GM18505 (cell line): ENCODE measurements around the gene LSM7.

Experiments used
- ATAC-seq: cut with Tn5 transposase; IDR thresholded peaks from one replicate; pipeline ENCODE4 v1.9.1; 2021; ENCODE audit not compliant: unreplicated experiment
- POLR2A ChIP-seq: IDR thresholded peaks from 4 replicates; pipeline ENCODE4 v1.6.1; 2011; ENCODE audit warnings: borderline replicate concordance; ENCODE audit not compliant: insufficient read depth, insufficient read length; ENCODE audit errors: extremely low read depth

The LSM7 gene

DNA sequence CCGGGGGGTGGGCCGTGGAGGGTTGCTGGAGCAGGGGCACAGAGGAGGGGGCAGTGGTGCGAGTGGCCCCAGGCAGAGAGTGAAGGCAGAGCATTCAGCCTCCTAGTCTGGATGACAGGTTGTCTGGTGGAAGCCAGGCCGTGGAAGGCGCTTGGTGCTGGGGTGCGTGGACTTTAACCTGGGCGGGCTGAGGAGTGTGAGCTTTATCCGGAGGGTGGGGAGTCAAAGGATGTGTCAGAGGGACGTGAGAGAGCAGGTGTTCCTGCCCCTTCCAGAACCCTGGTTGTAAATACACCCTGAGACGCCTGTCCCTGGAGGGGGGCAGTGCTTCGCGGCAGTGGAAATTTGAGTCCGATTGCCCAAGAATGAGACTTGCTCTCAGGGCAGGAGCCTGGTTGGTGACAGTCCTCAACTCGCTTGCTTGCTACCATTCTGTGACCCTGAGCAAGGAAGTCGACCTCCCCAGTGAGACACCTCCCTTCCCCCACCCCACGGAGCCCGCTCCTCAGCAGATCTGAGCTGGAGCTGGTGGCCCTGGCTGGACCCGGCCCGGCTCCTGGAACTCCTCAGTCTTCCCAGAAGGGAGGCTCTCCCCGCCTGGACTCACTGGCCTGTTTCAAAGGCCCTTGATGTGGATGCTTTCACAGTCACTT, 2.4 kb upstream of the LSM7 start:
- TF ChIP-seq POLR2A = no peak
- no peak for ATAC-seq

DNA sequence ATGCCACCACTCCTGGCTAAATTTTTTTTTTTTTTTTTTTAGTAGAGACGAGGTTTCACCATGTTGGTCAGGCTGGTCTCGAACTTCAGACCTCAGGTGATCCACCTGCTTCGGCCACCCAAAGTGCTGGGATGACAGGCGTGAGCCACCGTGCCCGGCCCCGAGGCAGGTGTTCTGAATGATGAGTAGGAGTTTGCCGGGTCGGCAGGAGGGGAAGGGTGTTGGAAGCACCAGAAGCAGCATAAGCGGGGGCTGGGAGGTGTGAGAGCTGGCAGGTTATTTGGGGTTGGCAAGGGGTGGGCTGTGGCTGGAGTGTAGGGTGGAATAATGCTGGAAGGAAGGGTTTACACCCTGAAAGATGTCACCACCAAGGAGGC, 1.9 kb upstream of the LSM7 start:
- TF ChIP-seq POLR2A = no peak
- no peak for ATAC-seq

DNA sequence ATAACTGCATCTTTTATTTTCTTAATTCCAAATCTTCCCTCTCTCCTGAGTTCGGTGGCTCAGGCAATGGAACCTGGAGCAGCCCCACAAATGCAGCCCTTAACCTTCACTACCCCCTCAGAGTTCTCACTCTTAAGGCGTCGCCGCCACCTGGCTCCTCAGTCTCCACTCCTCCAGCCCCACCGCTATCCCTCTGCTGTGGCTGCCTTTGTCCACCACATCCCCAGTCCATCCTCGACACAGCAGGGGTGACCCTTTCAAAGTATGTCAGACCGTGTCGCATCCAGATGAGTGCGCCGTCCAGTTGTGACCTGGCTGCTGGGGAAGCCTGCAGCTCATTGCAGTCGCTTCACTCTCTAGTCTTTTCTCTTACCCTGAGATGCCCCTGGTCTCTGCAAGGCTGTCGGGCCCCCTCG, 1.1 kb upstream of the LSM7 start:
- no peak for ATAC-seq
- no peak for TF ChIP-seq POLR2A

DNA sequence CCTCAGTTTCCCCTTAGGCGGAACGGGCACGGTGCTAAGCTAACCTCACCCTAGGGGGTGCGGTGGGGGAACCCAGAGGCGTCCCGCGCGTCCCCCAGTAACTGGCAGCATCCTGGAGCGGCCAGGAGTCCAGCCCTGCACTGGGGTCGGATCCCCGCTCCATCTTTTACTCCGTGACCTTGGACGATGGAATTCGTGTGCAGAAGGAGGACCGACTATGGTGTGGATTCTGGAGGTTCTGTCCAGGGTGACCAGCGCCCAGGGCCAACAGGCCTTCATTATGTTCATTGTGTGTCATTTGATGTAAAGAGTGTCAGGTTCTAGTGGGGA, 728 bp upstream of the LSM7 start:
- no peak for TF ChIP-seq POLR2A
- ATAC-seq = no peak

DNA sequence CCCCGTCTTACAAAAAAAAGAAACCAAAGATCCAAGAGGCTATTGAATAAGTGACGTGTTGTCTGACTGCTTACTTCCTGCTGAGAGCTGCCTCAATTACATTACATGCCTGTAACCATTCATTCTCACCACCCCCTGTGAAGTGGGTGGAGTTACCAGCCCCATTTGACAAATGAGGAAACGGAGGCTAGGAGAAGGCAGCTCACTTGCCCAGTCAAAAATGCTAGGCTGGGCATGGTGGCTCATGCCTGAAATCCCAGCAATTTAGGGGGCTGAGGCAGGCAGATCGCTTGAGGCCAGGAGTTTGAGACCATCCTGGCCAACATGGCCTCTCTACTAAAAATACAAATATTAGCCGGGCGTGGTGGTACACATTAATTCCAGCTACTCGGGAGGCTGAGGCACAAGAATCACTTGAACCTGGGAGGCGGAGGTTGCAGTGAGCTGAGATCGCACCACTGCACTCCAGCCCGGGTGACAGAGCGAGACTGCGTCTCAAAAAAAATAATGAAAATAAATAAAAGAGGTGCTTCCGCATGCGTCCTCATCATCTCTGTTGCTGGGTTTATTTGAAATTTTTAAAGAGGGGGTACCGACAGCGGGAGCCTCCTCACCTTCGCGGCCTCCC, 499 bp downstream of the LSM7 start:
- ATAC-seq = no peak
- TF ChIP-seq POLR2A = peak; percentile 11

DNA sequence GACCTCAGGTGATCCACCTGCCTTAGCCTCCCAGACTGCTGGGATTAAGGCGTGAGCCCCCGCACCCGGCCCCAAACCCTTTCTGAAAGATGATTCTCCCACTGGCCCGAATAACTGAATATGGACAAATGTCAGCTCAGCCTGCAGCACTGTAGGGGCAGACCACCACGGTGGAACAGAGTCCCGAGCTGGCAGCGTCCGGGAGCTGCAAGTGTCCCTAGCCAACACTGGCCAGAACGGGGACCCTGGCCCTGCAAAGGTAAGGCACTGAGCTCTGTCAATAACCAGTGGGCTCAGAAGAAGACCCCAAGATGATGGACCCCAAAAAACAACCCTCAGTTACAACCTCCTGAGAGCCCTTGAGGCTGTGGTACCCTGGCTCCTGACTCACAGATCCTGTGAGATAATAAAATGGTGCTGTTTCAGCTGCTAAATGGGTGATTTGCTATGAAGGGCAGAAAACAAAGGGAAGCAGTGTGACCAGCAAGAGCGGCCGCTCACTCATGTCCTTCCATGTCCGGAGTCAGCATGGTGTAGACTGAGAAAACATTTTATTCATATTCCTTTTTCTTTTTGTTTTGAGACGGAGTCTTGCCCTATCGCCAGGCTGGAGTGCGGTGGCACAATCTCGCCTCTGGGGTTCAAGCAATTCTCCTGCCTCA, 1.6 kb downstream of the LSM7 start:
- TF ChIP-seq POLR2A = no peak
- ATAC-seq = no peak

DNA sequence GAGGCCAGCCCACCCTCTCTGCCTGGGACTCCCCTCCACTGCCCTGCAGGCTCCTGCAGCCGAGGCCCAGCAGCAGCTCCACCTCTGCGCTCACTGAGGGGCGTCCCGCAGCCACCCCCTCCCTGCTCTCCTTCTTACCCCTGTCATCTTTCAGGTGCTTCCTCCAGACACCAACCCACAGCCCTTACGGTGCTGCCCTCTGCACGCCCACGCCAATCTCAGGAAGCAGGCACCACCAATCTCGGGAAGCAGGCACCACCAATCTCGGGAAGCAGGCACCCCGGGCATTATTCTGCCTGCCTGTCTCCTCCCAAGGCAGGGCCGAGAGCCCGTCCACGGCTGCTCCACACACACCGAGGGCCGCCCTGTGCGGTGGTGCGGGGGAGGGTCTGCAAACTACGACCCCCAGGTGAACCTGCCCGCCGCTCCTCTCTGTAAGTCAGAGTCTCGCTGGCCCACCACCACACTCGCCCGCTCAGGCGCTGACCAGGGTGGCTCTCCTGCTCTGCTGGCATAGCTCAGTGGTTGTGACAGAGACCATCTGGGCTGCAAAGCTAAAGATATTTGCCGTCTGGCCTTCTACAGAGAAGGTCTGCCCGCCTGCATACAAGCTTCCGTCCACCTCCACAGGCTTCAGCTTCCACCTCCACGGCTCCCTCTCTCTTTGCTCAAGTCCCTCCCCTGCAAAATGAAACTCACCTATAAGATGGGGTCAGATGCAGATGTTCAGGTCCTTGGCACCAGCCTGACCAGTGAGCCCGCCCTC, 2.9 kb downstream of the LSM7 start:
- ATAC-seq = no peak
- no peak for TF ChIP-seq POLR2A

DNA sequence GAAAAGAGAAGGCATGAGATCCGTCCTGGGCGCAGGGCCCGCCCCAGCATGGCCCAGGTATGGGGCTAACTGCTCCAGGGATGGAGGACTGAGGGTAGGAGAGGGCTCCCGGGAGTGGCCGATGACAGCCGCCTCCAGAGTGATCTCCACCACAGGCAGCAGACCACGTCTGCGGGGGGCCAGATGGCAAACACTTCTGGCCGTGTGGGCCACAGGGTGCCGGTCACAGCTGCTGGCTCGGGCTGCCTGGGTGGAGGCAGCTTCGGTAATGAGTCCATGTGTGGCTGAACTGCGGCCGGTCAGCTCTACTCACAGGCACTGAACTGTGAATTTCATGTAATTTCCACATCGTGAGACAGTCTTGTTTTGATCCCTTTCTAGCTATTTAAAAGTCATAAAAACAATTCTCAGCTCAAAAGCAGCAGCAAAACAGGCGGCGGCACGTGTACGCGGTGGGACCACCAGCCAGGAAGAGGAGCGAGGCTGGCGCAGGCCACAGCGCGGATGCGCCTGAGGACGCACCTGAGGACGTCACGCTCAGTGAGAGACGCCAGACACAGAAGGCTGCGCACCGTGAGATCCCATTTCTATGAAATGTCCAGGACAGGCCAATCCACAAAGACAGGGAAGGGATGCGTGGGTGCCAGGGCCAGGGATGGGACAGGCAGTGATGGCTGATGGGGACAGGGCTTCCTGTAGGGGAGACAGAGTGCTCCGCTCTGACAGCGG, 4.0 kb downstream of the LSM7 start:
- ATAC-seq = no peak
- no peak for TF ChIP-seq POLR2A

DNA sequence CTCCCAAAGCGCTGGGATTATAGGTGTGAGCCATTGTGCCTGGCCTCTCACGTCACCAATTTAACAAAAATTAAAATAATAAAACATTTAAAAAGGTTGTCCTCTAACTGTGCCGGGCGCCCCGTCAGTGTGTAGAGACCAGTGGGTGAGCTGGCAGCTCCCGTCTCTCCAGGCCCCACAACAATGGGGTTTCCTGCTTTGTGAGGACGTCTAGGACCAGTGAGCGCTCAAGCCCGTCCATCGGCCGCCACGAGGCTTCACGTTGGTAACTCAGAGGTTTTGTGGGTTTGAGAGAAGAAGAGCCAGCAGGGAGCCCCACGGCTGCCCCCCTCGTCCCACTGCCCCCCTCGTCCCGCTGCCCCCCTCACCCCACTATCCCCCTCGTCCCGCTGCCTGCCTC, 4.7 kb downstream of the LSM7 start:
- ATAC-seq = no peak
- no peak for TF ChIP-seq POLR2A

DNA sequence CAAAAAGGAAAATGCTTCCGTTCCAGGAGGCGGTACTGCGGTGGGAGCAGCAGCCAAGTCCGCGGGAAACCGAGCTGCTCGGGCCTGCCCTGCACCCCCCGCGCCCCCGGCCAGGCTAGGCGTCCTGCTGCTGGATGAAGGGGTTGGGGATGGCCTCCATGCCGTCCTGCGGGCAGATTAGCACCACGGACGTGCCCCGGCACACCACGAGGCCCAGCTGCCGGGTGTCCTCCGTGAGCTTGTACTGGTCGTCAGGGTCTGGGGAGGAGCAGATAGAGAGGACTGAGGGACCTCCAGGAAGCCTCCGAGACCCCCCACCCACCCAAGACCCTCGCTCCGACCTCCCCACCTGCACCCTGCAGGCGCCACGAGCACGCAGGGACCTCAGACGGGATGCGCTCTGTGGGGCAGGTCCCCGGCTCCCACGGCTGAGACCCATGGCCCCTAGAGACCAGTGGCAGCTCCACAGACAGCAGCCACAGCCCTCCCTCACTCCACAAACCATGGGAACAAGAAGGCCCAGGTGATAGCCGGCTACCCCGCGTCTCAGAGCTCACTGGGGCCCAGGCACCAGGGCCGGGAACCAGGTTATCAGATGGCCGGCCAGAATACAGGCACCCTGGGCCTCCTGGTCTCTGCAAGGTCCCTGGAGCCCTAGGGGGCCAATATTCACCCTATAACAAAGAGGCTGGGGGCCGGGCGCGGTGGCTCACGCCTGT, 6.7 kb downstream of the LSM7 start:
- no peak for ATAC-seq
- TF ChIP-seq POLR2A = no peak

DNA sequence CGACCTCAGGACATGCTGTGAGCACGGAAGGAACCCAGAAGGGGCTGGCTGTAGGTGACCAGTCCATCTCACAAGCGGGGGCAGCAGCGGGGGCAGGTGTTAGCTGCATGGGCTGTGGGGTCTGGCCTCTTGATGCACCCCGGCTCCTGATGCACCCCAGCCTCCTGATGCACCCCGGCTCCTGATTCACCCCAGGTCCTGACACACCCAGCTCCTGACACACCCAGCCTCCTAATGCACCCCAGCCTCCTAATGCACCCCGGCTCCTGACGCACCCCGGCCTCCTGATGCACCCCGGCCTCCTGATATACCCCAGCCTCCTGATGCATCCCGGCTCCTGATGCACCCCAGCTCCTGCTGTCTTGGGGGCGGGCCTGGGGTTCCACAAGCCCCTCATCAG, 7.4 kb downstream of the LSM7 start:
- ATAC-seq = no peak
- no peak for TF ChIP-seq POLR2A

DNA sequence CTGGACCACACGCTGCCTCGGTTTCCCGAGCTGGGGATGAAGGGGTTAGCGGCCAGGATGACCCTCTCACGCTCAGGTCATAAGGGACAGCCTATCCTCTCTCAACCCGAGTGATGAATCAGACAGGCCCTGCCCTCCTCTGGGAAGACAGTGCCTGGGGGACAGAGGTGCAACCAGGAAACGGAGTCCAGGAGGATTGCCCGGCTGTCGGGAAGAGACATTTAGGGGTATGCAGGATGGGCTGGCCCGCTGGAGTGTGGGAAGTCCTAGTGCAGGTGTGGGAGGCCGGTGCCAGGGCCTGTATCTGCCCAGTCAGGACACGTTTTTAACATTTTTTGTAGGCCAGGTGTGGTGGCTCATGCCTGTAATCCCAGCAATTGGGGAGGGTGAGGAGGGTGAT, 8.3 kb downstream of the LSM7 start:
- no peak for TF ChIP-seq POLR2A
- no peak for ATAC-seq
